Measurements from ENCODE around the gene GABRB2. TPM values are rescaled to one million over a fixed set of nuclear protein-coding genes. Genes with fewer than 3 reads are reported as not detected.
"Not testable (repeated sequence)": the region's sequence is repeated elsewhere in the genome, so short reads cannot be mapped to it uniquely, and the experiment has no call there.

Gene GABRB2
- total RNA-seq, 1 donor from 2014 or later, result not detected

DNA sequence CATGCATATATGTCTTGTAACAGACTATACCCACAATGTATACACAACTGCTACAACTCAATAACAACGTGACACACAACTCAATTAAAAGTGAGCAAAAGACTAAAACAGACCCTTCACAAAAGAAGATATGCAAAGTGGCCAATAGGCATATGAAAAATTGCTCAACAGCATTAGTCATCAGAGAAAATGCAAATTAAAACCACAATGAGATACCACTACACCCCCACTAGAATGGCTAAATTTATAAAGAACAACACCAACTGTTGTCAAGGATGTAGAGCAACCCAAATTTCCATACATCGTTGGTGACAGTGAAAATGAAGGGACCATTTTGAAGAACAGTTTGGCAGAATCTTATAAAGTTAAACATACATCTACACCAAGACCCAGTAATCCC is 38.9 kb downstream of the GABRB2 start:
- TF ChIP-seq, protein P1, sequence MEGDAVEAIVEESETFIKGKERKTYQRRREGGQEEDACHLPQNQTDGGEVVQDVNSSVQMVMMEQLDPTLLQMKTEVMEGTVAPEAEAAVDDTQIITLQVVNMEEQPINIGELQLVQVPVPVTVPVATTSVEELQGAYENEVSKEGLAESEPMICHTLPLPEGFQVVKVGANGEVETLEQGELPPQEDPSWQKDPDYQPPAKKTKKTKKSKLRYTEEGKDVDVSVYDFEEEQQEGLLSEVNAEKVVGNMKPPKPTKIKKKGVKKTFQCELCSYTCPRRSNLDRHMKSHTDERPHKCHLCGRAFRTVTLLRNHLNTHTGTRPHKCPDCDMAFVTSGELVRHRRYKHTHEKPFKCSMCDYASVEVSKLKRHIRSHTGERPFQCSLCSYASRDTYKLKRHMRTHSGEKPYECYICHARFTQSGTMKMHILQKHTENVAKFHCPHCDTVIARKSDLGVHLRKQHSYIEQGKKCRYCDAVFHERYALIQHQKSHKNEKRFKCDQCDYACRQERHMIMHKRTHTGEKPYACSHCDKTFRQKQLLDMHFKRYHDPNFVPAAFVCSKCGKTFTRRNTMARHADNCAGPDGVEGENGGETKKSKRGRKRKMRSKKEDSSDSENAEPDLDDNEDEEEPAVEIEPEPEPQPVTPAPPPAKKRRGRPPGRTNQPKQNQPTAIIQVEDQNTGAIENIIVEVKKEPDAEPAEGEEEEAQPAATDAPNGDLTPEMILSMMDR (IDR thresholded peaks at IDR 0.05; ENCODE audit: insufficient read depth, low read length, poor library complexity, severe bottlenecking), result no peak
- H3K27me3 ChIP-seq (ENCODE audit: control insufficient read depth, insufficient read depth, low read length), result no peaks in the 10 kb centered on the region
- no peak overlapping the region for H3K4me3 ChIP-seq (ENCODE audit: low read depth, low read length)
- H3K36me3 ChIP-seq (ENCODE audit: control insufficient read depth, insufficient read depth, low read length), result no peaks in the 10 kb centered on the region
- DNase-seq (ENCODE audit: low read depth), result no peak

- not testable (repeated sequence) for H3K4me3 ChIP-seq (ENCODE audit: low read depth, low read length); H3K27me3 ChIP-seq (ENCODE audit: control insufficient read depth, insufficient read depth, low read length); DNase-seq (ENCODE audit: low read depth); H3K36me3 ChIP-seq (ENCODE audit: control insufficient read depth, insufficient read depth, low read length)
Measured at GRCh38 chr5:161505160-161505559, 41.4 kb downstream of the GABRB2 start.

DNA sequence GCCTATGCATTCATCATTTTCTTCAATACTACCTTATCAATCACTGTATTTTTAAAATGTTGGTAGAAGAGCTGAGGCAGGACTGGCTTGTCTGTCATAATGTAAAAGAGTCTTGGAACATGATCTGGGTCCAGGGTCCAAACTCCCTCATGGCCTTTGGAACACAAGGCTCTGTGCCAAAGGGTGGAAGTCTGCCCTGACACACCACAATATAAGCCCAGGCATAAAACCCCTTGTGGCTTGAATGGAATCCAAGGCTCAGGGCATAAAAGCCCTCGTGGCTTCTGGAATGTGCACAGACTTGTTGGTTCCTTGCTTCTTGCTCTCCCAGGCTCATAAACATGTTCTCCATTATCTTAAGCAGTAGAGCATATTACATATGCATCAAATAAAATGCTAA is 48.0 kb downstream of the GABRB2 start:
- DNase-seq (ENCODE audit: low read depth), result no peak

DNA sequence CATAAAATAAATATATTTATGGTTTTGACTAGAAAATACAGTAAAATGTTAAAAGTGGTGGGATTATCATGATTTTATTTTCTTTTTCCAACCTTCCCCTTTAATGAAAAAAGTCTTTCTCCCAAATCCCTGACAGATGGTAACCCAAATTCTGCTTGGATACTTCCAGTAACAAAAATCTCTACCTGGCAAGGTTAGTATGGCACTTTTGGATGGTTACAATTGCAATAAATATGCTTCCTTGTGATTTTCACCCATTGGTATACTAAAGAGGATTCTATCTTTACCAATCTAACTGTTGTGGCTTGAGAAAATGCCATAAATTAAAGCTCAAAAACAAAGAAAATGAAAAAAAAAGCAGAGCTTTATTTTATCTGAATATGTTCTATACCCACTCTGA is 62.8 kb downstream of the GABRB2 start:
- no peaks in the 10 kb centered on the region for H3K36me3 ChIP-seq (ENCODE audit: control insufficient read depth, insufficient read depth, low read length)
- no peak overlapping the region for H3K4me3 ChIP-seq (ENCODE audit: low read depth, low read length)
- H3K27me3 ChIP-seq (ENCODE audit: control insufficient read depth, insufficient read depth, low read length), result no peaks in the 10 kb centered on the region
- DNase-seq (ENCODE audit: low read depth), result no peak
- TF ChIP-seq, protein P1 (IDR thresholded peaks at IDR 0.05; ENCODE audit: insufficient read depth, low read length, poor library complexity, severe bottlenecking), result no peak

More for the DNA sequence above, 48.0 kb downstream of the GABRB2 start:
- Histone ChIP-seq H3K4me3 (ENCODE audit: low read depth, low read length) (no peak overlapping the region), H3K27me3 (ENCODE audit: control insufficient read depth, insufficient read depth, low read length) (no peaks in the 10 kb centered on the region), H3K36me3 (ENCODE audit: control insufficient read depth, insufficient read depth, low read length) (no peaks in the 10 kb centered on the region)
- TF ChIP-seq, protein P1 (IDR thresholded peaks at IDR 0.05; ENCODE audit: insufficient read depth, low read length, poor library complexity, severe bottlenecking), result no peak

- Histone ChIP-seq H3K36me3 (ENCODE audit: control insufficient read depth, insufficient read depth, low read length) (no peaks in the 10 kb centered on the region), H3K4me3 (ENCODE audit: low read depth, low read length) (no peak overlapping the region), H3K27me3 (ENCODE audit: control insufficient read depth, insufficient read depth, low read length) (no peaks in the 10 kb centered on the region)
- DNase-seq (ENCODE audit: low read depth), result no peak
- TF ChIP-seq, protein P1 (IDR thresholded peaks at IDR 0.05; ENCODE audit: insufficient read depth, low read length, poor library complexity, severe bottlenecking), result no peak
Measured at GRCh38 chr5:161481922-161482321, 64.6 kb downstream of the GABRB2 start.

GRCh38 chr5:161471211-161471950 is 75.1 kb downstream of the GABRB2 start:
- no peak for DNase-seq (ENCODE audit: low read depth)

More at GRCh38 chr5:161471211-161471950, 75.1 kb downstream of the GABRB2 start:
- TF ChIP-seq, protein P1 (IDR thresholded peaks at IDR 0.05; ENCODE audit: insufficient read depth, low read length, poor library complexity, severe bottlenecking), result no peak
- H3K4me3 ChIP-seq (ENCODE audit: low read depth, low read length), result no peak overlapping the region
- no peaks in the 10 kb centered on the region for H3K27me3 ChIP-seq (ENCODE audit: control insufficient read depth, insufficient read depth, low read length)
- no peaks in the 10 kb centered on the region for H3K36me3 ChIP-seq (ENCODE audit: control insufficient read depth, insufficient read depth, low read length)

Data from kidney epithelial cell (primary cell).